Bronchial epithelial cell (primary cell): ENCODE measurements around the gene THAP2. TPM values are rescaled to one million over a fixed set of nuclear protein-coding genes. Genes with fewer than 3 reads are reported as not detected.
A peak's percentile ranks its signal among the peaks of the same experiment; 100 is the strongest.

Experiments used
- DNase-seq: peaks from one replicate; pipeline ENCODE4 v3.0.0-alpha.2; 2010; ENCODE audit warnings: low read depth
- FAIRE-seq: peaks from 2 replicates; lab custom pipeline; 2011; peaks lifted over from hg19 to GRCh38; lab: Jason Lieb, UNC
- H3K27me3 ChIP-seq: 2 replicates; pipeline ENCODE4 v1.5.1; 2011; ENCODE audit warnings: low read length; ENCODE audit not compliant: control insufficient read depth, insufficient read depth
- H3K36me3 ChIP-seq: 2 replicates; pipeline ENCODE4 v1.5.1; 2011; ENCODE audit warnings: low read length; ENCODE audit not compliant: control insufficient read depth, insufficient read depth
- H3K4me3 ChIP-seq: 2 replicates; pipeline ENCODE4 v1.5.1; 2011; ENCODE audit warnings: mild to moderate bottlenecking, low read depth, low read length, control low read depth
- total RNA-seq: library from RNA; depleted of rRNA; stranded (reverse); fragments of >200 nt; gene quantifications from 2 replicates; pipeline ENCODE4 v1.2.1, GENCODE V29; 2014
- TF ChIP-seq, protein P1 (sequence below): IDR thresholded peaks from 2 replicates; pipeline ENCODE4 v1.5.1; 2011; ENCODE audit warnings: mild to moderate bottlenecking, moderate library complexity, low read length, control low read depth, inconsistent platforms; ENCODE audit not compliant: insufficient read depth, severe bottlenecking

THAP2 gene
- total RNA-seq, 1 donor from 2014 or later, result 2.6 TPM

DNA sequence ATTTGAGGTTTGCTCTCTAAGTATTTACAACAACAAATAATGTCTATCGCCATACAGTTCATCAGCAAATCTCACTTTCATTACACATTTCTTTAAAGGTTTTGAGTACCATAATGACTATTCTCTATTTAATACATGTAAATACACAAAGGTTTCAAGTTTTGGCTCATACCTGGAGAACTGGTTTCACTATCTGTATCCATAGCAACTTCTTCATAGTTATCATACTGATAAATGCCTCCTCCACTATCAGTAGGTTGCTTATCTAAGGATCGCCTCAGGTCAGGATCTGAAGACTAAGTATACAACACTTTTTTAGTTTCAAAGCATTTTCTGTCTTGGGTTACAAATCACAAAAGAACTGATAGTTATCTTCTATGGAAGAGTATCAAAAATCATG, 21.8 kb upstream of the THAP2 start:
- H3K36me3 ChIP-seq, result peaks cover 13% of the 10 kb centered on the region
- TF ChIP-seq, protein P1, sequence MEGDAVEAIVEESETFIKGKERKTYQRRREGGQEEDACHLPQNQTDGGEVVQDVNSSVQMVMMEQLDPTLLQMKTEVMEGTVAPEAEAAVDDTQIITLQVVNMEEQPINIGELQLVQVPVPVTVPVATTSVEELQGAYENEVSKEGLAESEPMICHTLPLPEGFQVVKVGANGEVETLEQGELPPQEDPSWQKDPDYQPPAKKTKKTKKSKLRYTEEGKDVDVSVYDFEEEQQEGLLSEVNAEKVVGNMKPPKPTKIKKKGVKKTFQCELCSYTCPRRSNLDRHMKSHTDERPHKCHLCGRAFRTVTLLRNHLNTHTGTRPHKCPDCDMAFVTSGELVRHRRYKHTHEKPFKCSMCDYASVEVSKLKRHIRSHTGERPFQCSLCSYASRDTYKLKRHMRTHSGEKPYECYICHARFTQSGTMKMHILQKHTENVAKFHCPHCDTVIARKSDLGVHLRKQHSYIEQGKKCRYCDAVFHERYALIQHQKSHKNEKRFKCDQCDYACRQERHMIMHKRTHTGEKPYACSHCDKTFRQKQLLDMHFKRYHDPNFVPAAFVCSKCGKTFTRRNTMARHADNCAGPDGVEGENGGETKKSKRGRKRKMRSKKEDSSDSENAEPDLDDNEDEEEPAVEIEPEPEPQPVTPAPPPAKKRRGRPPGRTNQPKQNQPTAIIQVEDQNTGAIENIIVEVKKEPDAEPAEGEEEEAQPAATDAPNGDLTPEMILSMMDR, result no peak
- no peak overlapping the region for H3K4me3 ChIP-seq
- H3K27me3 ChIP-seq, result no peaks in the 10 kb centered on the region
- FAIRE-seq (no peak), DNase-seq (no peak)

DNA sequence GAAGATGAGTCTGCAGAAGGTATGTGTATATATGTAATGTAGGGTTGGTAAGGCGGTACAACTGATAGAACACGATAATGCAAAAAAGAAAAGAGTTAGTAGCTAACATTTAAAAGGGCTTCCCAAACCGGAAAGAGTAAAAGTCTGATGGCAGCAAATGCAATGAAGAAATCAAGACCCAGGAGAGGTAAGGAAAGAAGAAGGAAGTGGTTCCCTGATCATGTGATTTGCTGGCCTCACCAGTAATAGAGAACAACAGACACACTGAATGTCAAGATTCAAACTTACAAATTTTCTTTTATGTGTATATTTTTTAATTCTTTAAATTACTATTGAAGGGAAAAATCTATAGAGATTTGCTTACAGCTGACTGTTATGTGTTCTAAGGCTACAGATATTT, 18.8 kb upstream of the THAP2 start:
- no peak for DNase-seq
- H3K4me3 ChIP-seq, result no peak overlapping the region
- no peaks in the 10 kb centered on the region for H3K27me3 ChIP-seq
- TF ChIP-seq, protein P1, result no peak
- peaks cover 11% of the 10 kb centered on the region for H3K36me3 ChIP-seq
- FAIRE-seq, result no peak

DNA sequence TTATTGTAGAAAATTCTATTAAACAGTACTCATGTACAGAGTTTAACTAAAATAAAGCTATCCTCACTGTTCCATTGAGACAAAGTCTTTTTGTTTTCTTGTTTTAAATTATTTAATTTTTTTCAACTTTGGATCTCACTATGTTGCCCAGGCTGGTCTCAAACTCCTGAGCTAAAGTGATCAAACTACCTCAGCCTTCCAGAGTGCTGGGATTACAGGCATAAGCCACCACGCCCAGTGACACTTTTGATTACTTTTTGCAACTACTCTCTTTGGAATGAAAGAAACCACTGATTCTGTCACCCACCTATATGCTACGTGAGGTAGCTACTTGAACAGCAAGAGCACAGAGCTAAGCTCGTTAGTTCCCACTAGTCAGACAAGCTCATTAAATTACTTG, 17.6 kb upstream of the THAP2 start:
- H3K4me3 ChIP-seq, result no peak overlapping the region
- TF ChIP-seq, protein P1, result no peak
- no peak for DNase-seq
- H3K27me3 ChIP-seq, result no peaks in the 10 kb centered on the region
- H3K36me3 ChIP-seq, result peaks cover 9% of the 10 kb centered on the region
- no peak for FAIRE-seq

DNA sequence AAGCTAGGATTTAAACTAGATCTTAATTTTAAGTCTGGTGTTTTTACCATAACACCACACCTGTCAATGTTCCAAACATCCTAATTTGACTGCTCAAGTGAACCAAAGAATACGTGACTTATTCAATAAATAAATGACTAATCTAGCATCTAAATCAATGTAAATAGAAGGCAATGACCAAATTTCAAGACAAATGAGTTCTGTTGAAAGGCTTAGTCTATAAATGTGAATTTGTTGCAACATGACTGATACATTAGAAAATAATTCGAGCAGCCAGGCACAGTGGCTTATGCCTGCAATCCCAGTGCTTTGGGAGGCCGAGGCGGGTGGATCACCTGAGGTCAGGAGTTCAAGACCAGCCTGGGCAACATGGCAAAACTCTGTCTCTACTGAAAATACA, 15.6 kb upstream of the THAP2 start:
- no peaks in the 10 kb centered on the region for H3K27me3 ChIP-seq
- H3K36me3 ChIP-seq, result peaks cover 8% of the 10 kb centered on the region
- DNase-seq (peak; percentile 54), FAIRE-seq (no peak)
- TF ChIP-seq, protein P1, result no peak
- no peak overlapping the region for H3K4me3 ChIP-seq

DNA sequence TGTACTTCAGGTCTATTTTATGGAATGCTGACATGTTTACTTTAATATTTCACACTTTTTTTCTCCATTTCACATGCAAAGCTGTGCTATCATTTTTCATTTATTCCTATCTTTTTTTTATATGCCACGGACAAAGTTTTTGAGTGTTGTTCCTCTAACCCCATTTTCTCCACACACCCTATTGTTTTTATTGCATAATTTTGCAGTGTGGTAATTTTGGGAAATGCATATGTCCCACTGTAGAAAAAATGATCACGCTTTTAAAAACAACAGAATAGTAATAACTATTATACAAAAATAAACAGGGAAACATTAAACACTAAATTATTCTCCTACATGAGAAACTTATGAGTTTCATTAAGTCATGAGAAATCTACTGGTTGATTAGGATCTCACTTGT, 14.7 kb upstream of the THAP2 start:
- H3K36me3 ChIP-seq, result peaks cover 8% of the 10 kb centered on the region
- TF ChIP-seq, protein P1, result no peak
- no peak for DNase-seq

DNA sequence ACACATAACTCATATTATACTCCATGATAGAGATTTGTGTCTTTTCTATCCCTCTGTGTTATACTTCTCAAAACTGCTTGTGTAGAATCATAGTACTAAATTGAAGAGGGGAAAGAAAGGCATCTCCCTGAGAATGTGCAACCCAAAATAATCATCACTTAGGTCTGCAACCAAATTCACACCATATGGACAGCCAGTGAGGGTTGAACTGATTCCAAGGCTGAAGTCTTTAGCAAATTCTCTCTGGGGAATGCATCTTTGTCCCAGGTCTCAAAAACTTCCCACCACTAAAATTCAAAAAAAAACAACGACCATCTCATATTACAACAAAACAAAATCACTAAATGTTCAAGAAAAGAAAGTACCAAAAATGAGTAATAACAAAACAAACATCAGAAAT, 11.4 kb upstream of the THAP2 start:
- FAIRE-seq (no peak), DNase-seq (no peak)
- no peak overlapping the region for H3K4me3 ChIP-seq
- H3K36me3 ChIP-seq, result peaks cover 3% of the 10 kb centered on the region
- H3K27me3 ChIP-seq, result no peaks in the 10 kb centered on the region
- TF ChIP-seq, protein P1, result no peak

More for the DNA sequence above, 14.7 kb upstream of the THAP2 start:
- FAIRE-seq, result no peak
- no peaks in the 10 kb centered on the region for H3K27me3 ChIP-seq
- H3K4me3 ChIP-seq, result no peak overlapping the region
